HepG2 (cell line): ENCODE data around the gene PRPSAP1. TPM values are rescaled to one million over a fixed set of nuclear protein-coding genes. Genes with fewer than 3 reads are reported as not detected.
A peak's percentile ranks its signal among the peaks of the same experiment; 100 is the strongest.

Experiments
- ATAC-seq: fragments of 200-7000 bp; cut with Tn5 transposase; 3 replicates; pipeline ENCODE4 v1.9.1; 2020; ENCODE audit warnings: mild to moderate bottlenecking, moderate library complexity
- BruUV-seq: library from RNA; stranded (reverse); fragments of 400-500 nt; replicated peaks from 2 replicates; lab custom pipeline; 2021; lab: Mats Ljungman, UMichigan
- CTCF ChIA-PET: fragments of 300-600 bp; formaldehyde crosslinking; extraction: SDS; loops from one replicate; lab custom pipeline; 2021; ENCODE audit warnings: low total read pairs, inconsistent platforms, low intra/inter-chr PET ratio; lab: Yijun Ruan, JAX
- POLR2A ChIA-PET: fragments of 350-600 bp; sonication (Branson Sonifier 250); formaldehyde crosslinking; loops from one replicate; lab custom pipeline; 2020; ENCODE audit warnings: antibody characterized with exemption, inconsistent platforms; lab: Yijun Ruan, JAX
- DNase-seq: peaks from one replicate; pipeline ENCODE4 v3.0.0-alpha.2; 2015; ENCODE audit warnings: low spot score
- FAIRE-seq: peaks from 3 replicates; lab custom pipeline; 2011; peaks lifted over from hg19 to GRCh38; lab: Jason Lieb, UNC
- H2AFZ ChIP-seq: one replicate; pipeline ENCODE4 v1.6.1; 2011; ENCODE audit warnings: low read length, inconsistent platforms
- H3K27ac ChIP-seq: fragments of 300-600 bp; 3 replicates; pipeline ENCODE4 v1.8.0; 2011; ENCODE audit warnings: mixed run types, mild to moderate bottlenecking, mixed read lengths, low read length, inconsistent platforms; ENCODE audit not compliant: insufficient read depth; ENCODE audit errors: extremely low read length
- H3K27me3 ChIP-seq, 2 experiments: fragments of 200-600 bp in 1 of 2; 2 replicates in 1 of 2; 3 replicates in 1 of 2; pipeline versions ENCODE4 v1.6.0 to v1.8.0; 2011; ENCODE audit warnings: low read length in 2 of 2, mild to moderate bottlenecking in 2 of 2, moderate library complexity in 2 of 2, inconsistent platforms in 1 of 2; ENCODE audit not compliant: insufficient read depth in 2 of 2, control insufficient read depth in 1 of 2
- H3K36me3 ChIP-seq, 2 experiments: fragments of 200-600 bp in 1 of 2; replicated peaks in 1 of 2; 2 replicates in 1 of 2; 3 replicates in 1 of 2; pipeline versions ENCODE4 v1.5.1 to v1.8.0; 2011; ENCODE audit warnings: low read length in 2 of 2, inconsistent platforms in 1 of 2; ENCODE audit not compliant: insufficient read depth in 2 of 2, control insufficient read depth in 1 of 2
- H3K4me1 ChIP-seq: 2 replicates; pipeline ENCODE4 v1.5.1; 2012; ENCODE audit warnings: low read length, inconsistent platforms; ENCODE audit not compliant: insufficient read depth
- H3K4me2 ChIP-seq: 2 replicates; pipeline ENCODE4 v1.6.0; 2011; ENCODE audit warnings: low read depth, low read length, inconsistent platforms
- H3K4me3 ChIP-seq, 3 experiments: fragments of 200-600 bp in 1 of 3; sonication (generic), shearing (Covaris generic) in 1 of 3; replicated peaks in 1 of 3; 2 replicates each; pipeline ENCODE4 v1.5.1; 2011 to 2016; ENCODE audit warnings: low read length in 3 of 3, inconsistent platforms in 2 of 3, low read depth in 2 of 3, mild to moderate bottlenecking in 2 of 3, control low read depth in 1 of 3, mixed read lengths in 1 of 3; ENCODE audit not compliant: insufficient read depth in 1 of 3
- H3K79me2 ChIP-seq: one replicate; pipeline ENCODE4 v1.6.1; 2011; ENCODE audit warnings: low read length, inconsistent platforms; ENCODE audit not compliant: insufficient read depth
- H3K9ac ChIP-seq: 2 replicates; pipeline ENCODE4 v1.6.0; 2011; ENCODE audit warnings: mild to moderate bottlenecking, low read depth, low read length, inconsistent platforms; ENCODE audit not compliant: insufficient read depth
- H3K9me3 ChIP-seq: 2 replicates; pipeline ENCODE4 v1.5.1; 2012; ENCODE audit warnings: mild to moderate bottlenecking, low read length
- H4K20me1 ChIP-seq: 2 replicates; pipeline ENCODE4 v1.6.0; 2011; ENCODE audit warnings: inconsistent platforms, mild to moderate bottlenecking, low read length, moderate library complexity; ENCODE audit not compliant: insufficient read depth
- CBX5 ChIP-seq: sonication (generic); formaldehyde crosslinking; IDR thresholded peaks from 2 replicates; pipeline ENCODE4 v1.4.0; 2020; ENCODE audit warnings: missing genetic modification reagents, borderline replicate concordance
- DNMT3B ChIP-seq: conservative IDR thresholded peaks from 2 replicates; pipeline ENCODE4 v1.6.1; 2016; ENCODE audit warnings: missing biosample characterization, control low read depth
- ELF3 ChIP-seq: IDR thresholded peaks from 2 replicates; pipeline ENCODE4 v1.6.1; 2016; ENCODE audit warnings: missing genetic modification reagents, missing compliant biosample characterization
- HDAC2 ChIP-seq: sonication (generic); formaldehyde crosslinking; IDR thresholded peaks from 2 replicates; pipeline ENCODE4 v1.4.0; 2020; ENCODE audit warnings: missing genetic modification reagents
- HOXA3 ChIP-seq: sonication (generic); formaldehyde crosslinking; IDR thresholded peaks from 2 replicates; pipeline ENCODE4 v1.5.0; 2020; ENCODE audit warnings: missing genetic modification reagents
- KDM4B ChIP-seq: sonication (generic); formaldehyde crosslinking; IDR thresholded peaks from 2 replicates; pipeline ENCODE4 v1.4.0; 2020; ENCODE audit warnings: missing genetic modification reagents
- MBNL3 ChIP-seq: fragments of 250-450 bp; sonication (Bioruptor Pico); conservative IDR thresholded peaks from 2 replicates; pipeline ENCODE4 v1.8.0; 2022; ENCODE audit warnings: mild to moderate bottlenecking, inconsistent platforms
- PHF21A ChIP-seq: sonication (generic); formaldehyde crosslinking; IDR thresholded peaks from 2 replicates; pipeline ENCODE4 v1.5.0; 2020; ENCODE audit warnings: mild to moderate bottlenecking, missing genetic modification reagents
- PPARG ChIP-seq: conservative IDR thresholded peaks from 2 replicates; pipeline ENCODE4 v1.6.1; 2016; ENCODE audit warnings: missing biosample characterization, missing genetic modification reagents
- RXRB ChIP-seq: IDR thresholded peaks from 2 replicates; pipeline ENCODE4 v1.6.1; 2016; ENCODE audit warnings: borderline replicate concordance, missing genetic modification reagents, missing compliant biosample characterization
- ZFY ChIP-seq: sonication (generic); formaldehyde crosslinking; IDR thresholded peaks from 2 replicates; pipeline ENCODE4 v1.4.0; 2020; ENCODE audit warnings: missing genetic modification reagents
- ZNF138 ChIP-seq: sonication (generic); formaldehyde crosslinking; IDR thresholded peaks from 2 replicates; pipeline ENCODE4 v1.5.0; 2020; ENCODE audit warnings: mild to moderate bottlenecking, low read depth, missing genetic modification reagents
- ZNF782 ChIP-seq: sonication (generic); formaldehyde crosslinking; IDR thresholded peaks from 2 replicates; pipeline ENCODE4 v1.4.0; 2020; ENCODE audit warnings: missing genetic modification reagents, mild to moderate bottlenecking, borderline replicate concordance
- WGBS: methylation state at CpG from one replicate; pipeline ENCODE4 v1.1.6; 2017; ENCODE audit warnings: low lambda C conversion rate; 5-methylcytosine and 5-hydroxymethylcytosine counted together
- in situ Hi-C: cut with HindIII; loops from 2 replicates; pipeline ENCODE4 v1.10.0; 2017; ENCODE audit warnings: low pct_unique_long_range_greater_than_20kb; ENCODE audit not compliant: extremely low pct_ligation_motif_present
- intact Hi-C: fragments of 100-400 bp; cut with micrococcal nuclease; formaldehyde crosslinking; loops from one replicate; pipeline ENCODE4 v1.10.0; 2022; ENCODE audit not compliant: unreplicated experiment
- polyA plus RNA-seq, 8 experiments: library from polyadenylated mRNA; depleted of rRNA in 3 of 8; stranded (reverse) in 7 of 8; unstranded in 1 of 8; fragments of >200 nt; fragmentation: Illumina TruSeq in 4 of 8; extraction: Trizol in 4 of 8; gene quantifications; 2 replicates each; pipeline versions ENCODE4 v1.2.1 to v1.2.3, GENCODE V29; 2011 to 2016; ENCODE audit warnings: low read depth in 4 of 8, missing spikeins in 1 of 8, mixed read lengths in 1 of 8; ENCODE audit not compliant: insufficient read depth in 1 of 8
- total RNA-seq, 5 experiments: library from RNA; depleted of rRNA; stranded (reverse); fragments of >200 nt; fragmentation: Illumina TruSeq; extraction: Trizol; gene quantifications; 2 replicates each; pipeline ENCODE4 v1.2.3, GENCODE V29; 2016; ENCODE audit warnings: low read depth in 1 of 5
- TF ChIP-seq, protein P1 (sequence below): sonication (generic); formaldehyde crosslinking; IDR thresholded peaks from 2 replicates; pipeline ENCODE4 v1.4.0; 2020; ENCODE audit warnings: mild to moderate bottlenecking, low read depth, missing genetic modification reagents
- TF ChIP-seq, protein P2 (sequence below): sonication (generic); formaldehyde crosslinking; IDR thresholded peaks from 2 replicates; pipeline ENCODE4 v1.4.0; 2020; ENCODE audit warnings: missing genetic modification reagents
- TF ChIP-seq, protein P3 (sequence below): IDR thresholded peaks from 2 replicates; pipeline ENCODE4 v1.6.1; 2012; ENCODE audit warnings: low read length, improper control_type of control experiment

Gene PRPSAP1
- total and polyA plus RNA-seq, 2 of the 13 experiments (the other 11 are each of a cell fraction or from before 2014, with no cell fraction given), result 91.1 to 314 TPM

DNA sequence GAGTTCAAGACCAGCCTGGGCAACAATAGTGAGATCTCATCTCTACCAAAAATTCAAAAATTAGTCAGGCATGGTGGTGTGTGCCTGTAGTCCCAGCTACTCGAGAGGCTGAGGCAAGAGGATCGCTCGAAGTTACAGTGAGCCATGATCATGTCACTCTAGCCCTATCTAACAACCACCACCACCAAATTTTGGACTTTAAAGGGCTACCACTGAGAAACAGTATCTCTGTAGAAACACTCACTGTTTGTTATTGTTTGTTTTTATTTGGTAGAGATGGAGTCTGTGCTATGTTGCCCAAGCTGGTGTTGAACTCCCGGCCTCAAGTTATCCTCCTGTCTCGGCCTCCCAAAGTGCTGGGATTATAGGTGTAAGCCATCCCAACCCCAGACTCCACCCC is 89.8 kb downstream of the PRPSAP1 start (continued):
- TF ChIP-seq, protein P1, sequence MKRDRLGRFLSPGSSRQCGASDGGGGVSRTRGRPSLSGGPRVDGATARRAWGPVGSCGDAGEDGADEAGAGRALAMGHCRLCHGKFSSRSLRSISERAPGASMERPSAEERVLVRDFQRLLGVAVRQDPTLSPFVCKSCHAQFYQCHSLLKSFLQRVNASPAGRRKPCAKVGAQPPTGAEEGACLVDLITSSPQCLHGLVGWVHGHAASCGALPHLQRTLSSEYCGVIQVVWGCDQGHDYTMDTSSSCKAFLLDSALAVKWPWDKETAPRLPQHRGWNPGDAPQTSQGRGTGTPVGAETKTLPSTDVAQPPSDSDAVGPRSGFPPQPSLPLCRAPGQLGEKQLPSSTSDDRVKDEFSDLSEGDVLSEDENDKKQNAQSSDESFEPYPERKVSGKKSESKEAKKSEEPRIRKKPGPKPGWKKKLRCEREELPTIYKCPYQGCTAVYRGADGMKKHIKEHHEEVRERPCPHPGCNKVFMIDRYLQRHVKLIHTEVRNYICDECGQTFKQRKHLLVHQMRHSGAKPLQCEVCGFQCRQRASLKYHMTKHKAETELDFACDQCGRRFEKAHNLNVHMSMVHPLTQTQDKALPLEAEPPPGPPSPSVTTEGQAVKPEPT, result no peak

GRCh38 chr17:76262732-76263344 is 90.9 kb downstream of the PRPSAP1 start:
- Histone ChIP-seq H3K9me3 (no peaks in the 10 kb centered on the region), H3K79me2 (peaks cover 12% of the 10 kb centered on the region), H3K4me3 (peak overlapping the region in 2 of 3 experiments; percentile 3 to 57; a peak in 2 of 6 replicates), H4K20me1 (no peaks in the 10 kb centered on the region), H2AFZ (peak overlapping the region; percentile 21), H3K27me3 (no peaks in the 10 kb centered on the region), H3K9ac (peak overlapping the region; percentile 39; the same call in 1 of the 2 replicates), H3K27ac (no peak overlapping the region), H3K4me1 (peaks cover 82% of the 10 kb centered on the region), H3K4me2 (peak overlapping the region; percentile 79), H3K36me3 (no peaks in the 10 kb centered on the region)
- CTCF ChIA-PET, result no interaction called here
- in situ Hi-C loops (no loop called here), intact Hi-C loops (no loop called here)
- DNase-seq, result no peak
- WGBS, result 7% methylated on average over 9 of the region's 9 CpGs
- FAIRE-seq, result no peak
- POLR2A ChIA-PET, result interaction anchor here (0.6 to 5.6 kb wide), 8 partner anchors 8 to 124 kb away, joined by 3 to 51 read pairs (median 4); partner anchors contain the start of gene RNF157
- no TSS peak for BruUV-seq
- ATAC-seq, result no peak
- TF ChIP-seq CBX5 (peak; percentile 35; the same call in 1 of the 2 replicates), ZNF782 (CRISPR knock-in tag) (no peak), ELF3 (0 out of 2 replicates have a peak, but pooled peaks have one; percentile 45), ZNF138 (CRISPR knock-in tag) (no peak), PPARG (CRISPR knock-in tag) (peak; percentile 62; the same call in 1 of the 2 replicates), HDAC2 (CRISPR knock-in tag) (0 out of 2 replicates have a peak, but pooled peaks have one; percentile 22), DNMT3B (CRISPR knock-in tag) (peak; percentile 67; the same call in 1 of the 2 replicates), MBNL3 (no peak), PHF21A (0 out of 2 replicates have a peak, but pooled peaks have one; percentile 27), HOXA3 (CRISPR knock-in tag) (0 out of 2 replicates have a peak, but pooled peaks have one; percentile 15), ZFY (CRISPR knock-in tag) (peak; percentile 41; the same call in 1 of the 2 replicates), KDM4B (CRISPR knock-in tag) (no peak), RXRB (CRISPR knock-in tag) (0 out of 2 replicates have a peak, but pooled peaks have one; percentile 20)
- TF ChIP-seq, protein P2, sequence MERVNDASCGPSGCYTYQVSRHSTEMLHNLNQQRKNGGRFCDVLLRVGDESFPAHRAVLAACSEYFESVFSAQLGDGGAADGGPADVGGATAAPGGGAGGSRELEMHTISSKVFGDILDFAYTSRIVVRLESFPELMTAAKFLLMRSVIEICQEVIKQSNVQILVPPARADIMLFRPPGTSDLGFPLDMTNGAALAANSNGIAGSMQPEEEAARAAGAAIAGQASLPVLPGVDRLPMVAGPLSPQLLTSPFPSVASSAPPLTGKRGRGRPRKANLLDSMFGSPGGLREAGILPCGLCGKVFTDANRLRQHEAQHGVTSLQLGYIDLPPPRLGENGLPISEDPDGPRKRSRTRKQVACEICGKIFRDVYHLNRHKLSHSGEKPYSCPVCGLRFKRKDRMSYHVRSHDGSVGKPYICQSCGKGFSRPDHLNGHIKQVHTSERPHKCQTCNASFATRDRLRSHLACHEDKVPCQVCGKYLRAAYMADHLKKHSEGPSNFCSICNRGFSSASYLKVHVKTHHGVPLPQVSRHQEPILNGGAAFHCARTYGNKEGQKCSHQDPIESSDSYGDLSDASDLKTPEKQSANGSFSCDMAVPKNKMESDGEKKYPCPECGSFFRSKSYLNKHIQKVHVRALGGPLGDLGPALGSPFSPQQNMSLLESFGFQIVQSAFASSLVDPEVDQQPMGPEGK (CRISPR knock-in tag), result 0 out of 2 replicates have a peak, but pooled peaks have one; percentile 37
- TF ChIP-seq, protein P3, sequence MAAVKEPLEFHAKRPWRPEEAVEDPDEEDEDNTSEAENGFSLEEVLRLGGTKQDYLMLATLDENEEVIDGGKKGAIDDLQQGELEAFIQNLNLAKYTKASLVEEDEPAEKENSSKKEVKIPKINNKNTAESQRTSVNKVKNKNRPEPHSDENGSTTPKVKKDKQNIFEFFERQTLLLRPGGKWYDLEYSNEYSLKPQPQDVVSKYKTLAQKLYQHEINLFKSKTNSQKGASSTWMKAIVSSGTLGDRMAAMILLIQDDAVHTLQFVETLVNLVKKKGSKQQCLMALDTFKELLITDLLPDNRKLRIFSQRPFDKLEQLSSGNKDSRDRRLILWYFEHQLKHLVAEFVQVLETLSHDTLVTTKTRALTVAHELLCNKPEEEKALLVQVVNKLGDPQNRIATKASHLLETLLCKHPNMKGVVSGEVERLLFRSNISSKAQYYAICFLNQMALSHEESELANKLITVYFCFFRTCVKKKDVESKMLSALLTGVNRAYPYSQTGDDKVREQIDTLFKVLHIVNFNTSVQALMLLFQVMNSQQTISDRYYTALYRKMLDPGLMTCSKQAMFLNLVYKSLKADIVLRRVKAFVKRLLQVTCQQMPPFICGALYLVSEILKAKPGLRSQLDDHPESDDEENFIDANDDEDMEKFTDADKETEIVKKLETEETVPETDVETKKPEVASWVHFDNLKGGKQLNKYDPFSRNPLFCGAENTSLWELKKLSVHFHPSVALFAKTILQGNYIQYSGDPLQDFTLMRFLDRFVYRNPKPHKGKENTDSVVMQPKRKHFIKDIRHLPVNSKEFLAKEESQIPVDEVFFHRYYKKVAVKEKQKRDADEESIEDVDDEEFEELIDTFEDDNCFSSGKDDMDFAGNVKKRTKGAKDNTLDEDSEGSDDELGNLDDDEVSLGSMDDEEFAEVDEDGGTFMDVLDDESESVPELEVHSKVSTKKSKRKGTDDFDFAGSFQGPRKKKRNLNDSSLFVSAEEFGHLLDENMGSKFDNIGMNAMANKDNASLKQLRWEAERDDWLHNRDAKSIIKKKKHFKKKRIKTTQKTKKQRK, result no peak
